SW480 (cell line): Measurements from ENCODE around the gene TMEM132E.
A peak's percentile ranks its signal among the peaks of the same experiment; 100 is the strongest.

Source experiments
- DNase-seq: peaks from one replicate; pipeline ENCODE4 v3.0.0-alpha.2; 2016; ENCODE audit warnings: low spot score

The TMEM132E gene

GRCh38 chr17:34606763-34607162 is 27.4 kb downstream of the TMEM132E start:
- DNase-seq: no peak

DNA sequence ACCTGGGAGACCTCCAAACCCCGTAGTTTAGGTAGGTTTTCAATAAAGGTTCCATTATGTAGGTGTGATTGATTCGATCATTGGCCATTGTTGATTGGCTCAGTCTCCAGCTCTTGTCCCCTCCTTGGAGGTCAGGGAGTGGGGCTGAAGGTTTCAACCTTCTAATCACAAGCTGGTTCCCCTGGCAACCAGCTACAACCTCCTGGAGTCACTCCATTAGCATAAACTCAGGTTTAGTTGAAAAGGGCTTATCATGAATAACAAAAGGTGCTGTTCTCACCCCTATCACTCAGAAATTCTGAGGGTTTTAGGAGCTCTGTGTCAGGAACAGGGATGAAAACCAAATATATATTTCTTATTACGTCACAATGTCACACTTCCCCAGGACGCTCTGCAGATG is 28.5 kb downstream of the TMEM132E start:
- DNase-seq: no peak

GRCh38 chr17:34609210-34609609 is 29.8 kb downstream of the TMEM132E start:
- DNase-seq: peak; percentile 16

- no peak for DNase-seq
Measured at GRCh38 chr17:34610039-34610438, 30.7 kb downstream of the TMEM132E start.

GRCh38 chr17:34610506-34610905 is 31.1 kb downstream of the TMEM132E start:
- DNase-seq: no peak

DNA sequence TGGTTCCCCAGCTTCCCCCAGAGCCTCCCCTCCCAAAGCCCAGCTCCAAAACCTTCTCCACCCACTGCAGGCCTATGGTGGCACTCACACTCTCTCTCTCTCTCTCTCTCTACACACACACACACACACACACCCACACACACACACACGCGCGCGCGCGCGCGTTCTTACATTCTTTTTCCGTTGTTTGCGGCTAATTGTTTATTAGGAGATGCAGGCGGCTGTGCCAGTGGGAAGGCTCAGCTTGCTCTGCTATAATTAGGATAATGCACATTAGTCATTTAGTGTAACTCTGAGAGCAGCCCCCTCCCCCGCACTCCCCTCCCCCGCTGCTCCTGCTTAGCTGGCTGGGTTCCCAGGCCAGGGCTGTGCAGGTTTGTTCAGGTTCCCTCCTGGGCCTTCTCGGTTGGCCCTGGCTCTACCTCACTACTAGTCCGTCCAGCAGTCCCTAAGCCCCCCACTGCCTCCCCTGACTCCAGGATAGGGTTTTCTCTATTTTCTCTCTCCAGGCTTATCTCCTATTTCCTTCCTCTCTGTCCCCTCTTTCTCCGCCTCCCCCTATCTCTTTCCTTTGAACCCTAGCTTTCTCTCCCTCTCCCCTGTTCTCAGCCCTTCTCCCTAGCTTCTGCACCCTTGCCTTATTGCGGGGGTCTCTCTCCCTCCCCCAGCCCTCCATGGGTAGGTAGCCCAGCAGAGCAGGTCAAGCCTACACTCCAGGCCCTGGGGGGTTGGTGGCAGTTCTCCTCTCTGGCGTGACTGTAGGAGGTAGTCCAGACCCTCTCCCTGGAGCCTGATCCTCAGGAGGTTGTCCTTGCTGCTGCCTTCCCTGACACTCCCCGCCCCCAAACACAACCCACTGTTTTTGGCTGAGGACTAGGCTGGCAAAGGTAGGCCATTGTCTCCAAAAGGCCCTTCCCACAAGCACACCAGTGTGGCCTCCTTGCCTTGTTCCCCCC is 34.0 kb downstream of the TMEM132E start:
- peak; percentile 40 for DNase-seq

GRCh38 chr17:34614698-34615097 is 35.3 kb downstream of the TMEM132E start:
- DNase-seq: no peak

DNA sequence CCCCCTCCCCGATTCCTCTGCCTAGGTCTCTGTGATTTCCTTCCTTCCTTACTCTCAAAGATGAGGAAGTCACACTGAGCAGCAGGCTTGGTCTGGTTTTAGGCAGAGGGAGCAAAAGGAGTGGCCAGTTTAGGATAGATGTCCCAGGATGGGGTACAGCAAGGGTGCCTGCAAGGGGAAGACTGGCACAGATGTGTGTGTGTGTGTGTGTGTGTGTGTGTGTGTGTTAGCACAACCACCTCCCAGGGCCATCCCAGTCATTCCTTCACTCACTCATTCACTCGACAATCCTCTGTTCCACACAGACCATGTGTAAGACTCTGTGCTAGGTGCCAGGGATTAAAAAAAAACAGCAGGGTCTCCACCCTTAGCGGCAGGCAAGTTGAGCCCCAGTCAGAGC is 35.9 kb downstream of the TMEM132E start:
- DNase-seq: no peak

DNA sequence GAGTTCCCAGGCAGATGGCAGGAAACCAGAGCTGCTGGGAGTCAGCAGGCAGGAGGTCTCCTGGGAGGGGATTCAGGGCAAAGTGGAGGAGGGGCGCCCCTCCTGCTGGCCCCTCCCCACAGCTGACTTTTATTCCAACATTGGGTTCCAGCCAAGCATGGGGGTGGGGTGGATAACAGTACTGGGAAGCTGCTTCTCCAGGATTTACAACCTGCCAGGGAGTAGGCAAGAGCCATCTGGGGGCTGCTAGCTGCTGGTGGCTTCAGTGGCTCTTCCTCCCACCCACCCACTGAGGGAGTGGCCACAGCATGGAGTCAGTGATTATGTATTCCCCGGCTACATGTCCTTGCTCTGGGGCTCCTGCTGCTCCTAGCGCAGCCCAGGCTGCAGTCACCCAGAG is 36.8 kb downstream of the TMEM132E start:
- no peak for DNase-seq

DNA sequence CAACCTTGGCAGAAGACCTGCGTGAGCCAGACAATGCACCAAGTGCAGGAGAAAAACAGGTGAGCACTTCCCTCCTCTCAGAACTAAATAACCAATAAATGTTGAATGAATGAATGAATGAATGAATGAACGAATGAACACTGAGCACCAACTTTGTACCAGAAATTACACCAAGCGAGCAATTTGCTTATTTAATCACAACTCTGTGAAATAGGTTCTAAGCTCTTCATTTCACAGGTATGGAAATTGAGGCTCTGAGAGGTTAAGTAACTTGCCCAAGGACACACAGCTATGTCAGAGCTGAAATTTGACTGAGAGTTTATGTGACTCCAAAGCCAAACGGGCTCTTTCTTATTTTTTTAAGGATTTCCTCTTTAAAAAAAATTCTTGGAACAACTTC is 38.0 kb downstream of the TMEM132E start:
- no peak for DNase-seq

- DNase-seq: no peak
Measured at GRCh38 chr17:34619687-34620217, 40.4 kb downstream of the TMEM132E start.

DNA sequence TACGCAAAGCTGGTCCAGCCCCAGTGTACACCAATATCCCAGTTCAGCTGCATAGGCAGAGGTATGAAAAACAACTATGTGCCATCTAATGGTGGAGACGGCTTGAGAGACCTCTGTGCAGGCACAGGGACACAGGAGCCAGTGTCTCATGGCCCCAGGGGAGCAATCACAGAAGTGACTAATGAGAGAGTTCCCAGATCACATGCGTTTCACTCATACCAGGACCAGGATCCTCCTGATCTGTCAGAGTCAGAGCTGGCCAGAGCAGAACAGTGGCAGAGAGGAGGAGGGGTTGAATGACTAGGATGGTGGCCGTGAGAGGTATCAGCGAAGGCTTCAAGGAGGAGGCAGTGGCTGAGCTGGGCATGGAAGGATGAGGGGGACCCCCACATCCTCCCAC is 41.1 kb downstream of the TMEM132E start:
- no peak for DNase-seq

- DNase-seq: no peak
Measured at GRCh38 chr17:34622862-34623623, 43.7 kb downstream of the TMEM132E start.

DNA sequence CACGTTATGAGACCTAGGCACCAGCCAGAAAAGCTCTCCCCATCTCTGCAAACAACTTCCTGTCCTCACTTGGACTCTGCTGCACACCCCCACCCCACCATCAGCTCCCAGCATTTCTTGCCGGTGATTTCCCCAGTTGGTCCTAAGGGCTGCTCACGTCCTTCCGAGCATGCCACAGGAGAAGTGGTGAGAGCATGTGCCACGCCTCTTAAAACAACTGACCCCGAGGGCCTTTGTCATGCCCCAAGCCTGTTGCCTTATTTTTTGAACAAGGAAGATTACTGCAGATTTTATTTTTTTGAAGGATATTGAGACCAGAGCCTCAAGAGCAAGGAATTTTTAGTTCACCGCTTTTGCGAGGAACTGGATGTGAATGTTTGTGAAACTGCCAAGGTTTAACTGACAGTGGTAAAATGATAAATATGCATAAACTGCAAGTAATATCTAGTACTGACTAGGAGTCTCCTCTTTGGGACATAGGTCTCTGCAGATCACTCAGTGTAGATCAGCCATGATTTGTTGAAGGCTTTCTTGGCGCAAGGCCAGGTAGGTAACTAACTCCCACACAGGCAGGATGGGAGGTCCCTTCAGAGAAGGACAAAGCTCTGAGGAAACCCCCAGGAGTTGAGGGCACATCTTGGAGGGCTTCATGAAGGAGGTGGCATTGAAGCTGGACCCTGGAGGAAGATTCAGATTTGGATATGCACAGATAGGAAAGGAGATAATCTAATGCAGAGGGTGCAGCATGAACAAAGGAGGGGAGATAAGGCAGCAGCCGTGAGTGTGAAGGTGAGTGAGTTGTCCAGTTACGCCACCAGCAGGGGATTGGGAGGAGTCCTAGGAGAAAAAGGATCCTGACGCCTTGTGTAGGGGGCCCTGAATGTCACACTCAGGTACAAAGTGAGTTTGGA is 44.7 kb downstream of the TMEM132E start:
- DNase-seq: no peak

GRCh38 chr17:34624767-34625383 is 45.5 kb downstream of the TMEM132E start:
- DNase-seq: no peak

- DNase-seq: no peak
Measured at GRCh38 chr17:34626121-34626681, 46.8 kb downstream of the TMEM132E start.

- no peak for DNase-seq
Measured at GRCh38 chr17:34628879-34629278, 49.5 kb downstream of the TMEM132E start.

GRCh38 chr17:34633351-34633750 is 54.0 kb downstream of the TMEM132E start:
- peak; percentile 58 for DNase-seq

DNA sequence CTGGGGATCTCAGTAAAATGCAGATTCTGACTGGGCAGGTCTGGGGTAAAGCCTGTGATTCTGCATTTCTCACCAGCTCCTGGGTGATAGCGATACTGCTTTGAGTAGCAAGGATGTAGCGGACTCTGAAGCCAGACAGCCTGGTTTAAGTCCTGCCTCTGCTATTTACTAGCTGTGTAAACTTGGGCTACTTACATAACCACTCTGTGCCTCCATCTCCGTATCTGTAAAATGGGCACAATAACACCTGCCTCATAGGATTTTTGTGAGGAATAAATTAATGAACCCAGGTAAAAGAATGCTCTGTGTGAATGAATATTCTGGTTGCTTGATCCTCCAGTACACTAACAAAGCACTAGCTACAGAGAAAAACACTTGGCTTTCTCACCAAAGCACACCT is 54.4 kb downstream of the TMEM132E start:
- DNase-seq: no peak

- no peak for DNase-seq
Measured at GRCh38 chr17:34634551-34635160, 55.3 kb downstream of the TMEM132E start.

DNA sequence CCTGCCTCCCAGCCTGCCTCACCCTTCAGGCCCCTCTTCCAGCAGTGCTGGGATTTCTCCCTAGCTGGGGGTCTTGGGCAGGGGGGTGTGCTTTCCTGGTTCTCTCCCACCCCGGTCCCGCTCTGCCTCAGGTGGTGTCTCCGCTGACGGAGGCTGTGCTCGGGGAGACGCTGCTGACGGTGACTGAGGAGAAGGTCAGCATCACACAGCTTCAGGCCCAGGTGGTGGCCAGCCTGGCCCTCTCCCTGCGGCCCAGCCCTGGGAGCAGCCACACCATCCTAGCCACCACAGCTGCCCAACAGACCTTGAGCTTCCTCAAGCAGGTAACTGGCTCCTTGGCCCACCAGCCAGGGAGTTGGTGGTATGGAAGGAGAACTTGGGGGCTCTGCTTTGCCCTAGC is 56.5 kb downstream of the TMEM132E start:
- DNase-seq: no peak
